ENCODE data around the gene ETV3L.

The ETV3L gene

DNA sequence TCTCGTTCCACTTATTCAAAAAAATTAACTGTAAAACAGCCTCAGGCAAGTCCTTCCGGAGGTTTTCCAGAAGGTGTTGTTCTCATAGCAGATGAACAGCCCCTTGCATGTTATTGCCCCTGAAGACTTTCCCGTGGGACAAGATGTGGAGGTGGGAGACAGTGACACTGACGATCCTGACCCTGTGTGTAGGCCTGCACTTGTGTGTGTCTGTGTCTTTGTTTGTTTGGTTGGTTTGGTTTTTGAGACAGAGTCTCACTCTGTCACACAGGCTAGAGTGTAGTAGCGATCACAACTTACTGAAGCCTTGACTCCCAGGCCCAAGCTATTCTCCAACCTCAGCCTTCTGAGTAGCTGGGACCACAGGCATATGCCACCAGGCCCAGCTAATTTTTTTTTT lies 12.6 kb downstream of the ETV3L start:
- H3K27ac ChIP-seq, result no peak overlapping the region
- H3K4me1 ChIP-seq, result peaks cover 0 to 9% (median 0%) of the 10 kb centered on the region in 4 donors
- no peak overlapping the region for H3K4me3 ChIP-seq
- no peak for DNase-seq
- H3K36me3 ChIP-seq, result no peaks in the 10 kb centered on the region
- peaks cover 0 to 8% of the 10 kb centered on the region in 2 donors for H3K27me3 ChIP-seq
- H3K9me3 ChIP-seq, result no peaks in the 10 kb centered on the region
- TF ChIP-seq, protein P1, sequence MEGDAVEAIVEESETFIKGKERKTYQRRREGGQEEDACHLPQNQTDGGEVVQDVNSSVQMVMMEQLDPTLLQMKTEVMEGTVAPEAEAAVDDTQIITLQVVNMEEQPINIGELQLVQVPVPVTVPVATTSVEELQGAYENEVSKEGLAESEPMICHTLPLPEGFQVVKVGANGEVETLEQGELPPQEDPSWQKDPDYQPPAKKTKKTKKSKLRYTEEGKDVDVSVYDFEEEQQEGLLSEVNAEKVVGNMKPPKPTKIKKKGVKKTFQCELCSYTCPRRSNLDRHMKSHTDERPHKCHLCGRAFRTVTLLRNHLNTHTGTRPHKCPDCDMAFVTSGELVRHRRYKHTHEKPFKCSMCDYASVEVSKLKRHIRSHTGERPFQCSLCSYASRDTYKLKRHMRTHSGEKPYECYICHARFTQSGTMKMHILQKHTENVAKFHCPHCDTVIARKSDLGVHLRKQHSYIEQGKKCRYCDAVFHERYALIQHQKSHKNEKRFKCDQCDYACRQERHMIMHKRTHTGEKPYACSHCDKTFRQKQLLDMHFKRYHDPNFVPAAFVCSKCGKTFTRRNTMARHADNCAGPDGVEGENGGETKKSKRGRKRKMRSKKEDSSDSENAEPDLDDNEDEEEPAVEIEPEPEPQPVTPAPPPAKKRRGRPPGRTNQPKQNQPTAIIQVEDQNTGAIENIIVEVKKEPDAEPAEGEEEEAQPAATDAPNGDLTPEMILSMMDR (IDR thresholded peaks at IDR 0.05), result no peak
- intact Hi-C loops (cut with DNase I; ENCODE audit: low total_unique reads), result no loop called here

DNA sequence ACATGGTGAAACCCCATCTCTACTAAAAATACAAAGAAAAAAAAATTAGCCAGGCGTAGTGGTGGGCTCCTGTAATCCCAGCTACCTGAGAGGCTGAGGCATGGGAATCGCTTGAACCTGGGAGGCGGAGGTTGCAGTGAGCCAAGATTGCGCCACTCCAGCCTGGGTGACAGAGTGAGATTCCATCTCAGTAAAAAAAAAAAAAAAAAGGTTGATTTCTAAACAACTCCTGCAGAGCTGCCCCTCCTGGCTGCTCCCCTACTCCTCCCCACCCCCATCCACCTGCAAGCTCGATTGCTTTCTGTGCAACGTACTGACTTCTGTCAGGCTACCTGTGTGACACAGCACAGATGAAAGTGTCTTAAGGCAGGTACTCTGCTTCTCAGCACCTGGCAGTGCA lies 13.3 kb downstream of the ETV3L start:
- Histone ChIP-seq H3K4me3 (no peak overlapping the region), H3K9me3 (no peaks in the 10 kb centered on the region), H3K27me3 (peaks cover 0 to 6% of the 10 kb centered on the region in 2 donors), H3K36me3 (no peaks in the 10 kb centered on the region), H3K4me1 (peaks cover 0 to 8% (median 0%) of the 10 kb centered on the region in 4 donors), H3K27ac (no peak overlapping the region)
- TF ChIP-seq, protein P1 (IDR thresholded peaks at IDR 0.05), result no peak
- intact Hi-C loops (cut with DNase I; ENCODE audit: low total_unique reads), result no loop called here
- no peak for DNase-seq

DNA sequence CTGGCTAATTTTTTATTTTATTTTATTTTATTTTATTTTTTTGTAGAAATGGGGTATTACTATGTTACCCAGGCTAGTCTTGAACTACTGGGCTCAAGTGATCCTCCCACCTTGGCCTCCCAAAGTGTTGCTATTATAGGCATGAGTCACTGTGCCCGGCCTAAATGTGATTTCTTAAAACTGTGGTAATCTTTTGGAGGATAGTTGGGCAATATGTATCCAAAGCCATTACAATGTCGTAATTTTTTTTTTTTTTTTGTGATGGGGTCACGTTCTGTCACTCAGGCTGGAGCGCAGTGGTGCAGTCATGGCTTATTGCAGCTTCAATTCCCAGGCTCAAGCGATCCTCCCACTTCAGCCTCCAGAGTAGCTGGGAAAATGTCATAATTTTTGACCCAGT lies 14.2 kb downstream of the ETV3L start:
- peaks cover 0 to 4% of the 10 kb centered on the region in 2 donors for H3K27me3 ChIP-seq
- H3K27ac ChIP-seq, result no peak overlapping the region
- H3K9me3 ChIP-seq, result no peaks in the 10 kb centered on the region
- H3K4me3 ChIP-seq, result no peak overlapping the region
- intact Hi-C loops (cut with DNase I; ENCODE audit: low total_unique reads), result no loop called here
- H3K4me1 ChIP-seq, result peaks cover 0 to 7% (median 0%) of the 10 kb centered on the region in 4 donors
- H3K36me3 ChIP-seq, result no peaks in the 10 kb centered on the region
- no peak for DNase-seq
- TF ChIP-seq, protein P1 (IDR thresholded peaks at IDR 0.05), result no peak

DNA sequence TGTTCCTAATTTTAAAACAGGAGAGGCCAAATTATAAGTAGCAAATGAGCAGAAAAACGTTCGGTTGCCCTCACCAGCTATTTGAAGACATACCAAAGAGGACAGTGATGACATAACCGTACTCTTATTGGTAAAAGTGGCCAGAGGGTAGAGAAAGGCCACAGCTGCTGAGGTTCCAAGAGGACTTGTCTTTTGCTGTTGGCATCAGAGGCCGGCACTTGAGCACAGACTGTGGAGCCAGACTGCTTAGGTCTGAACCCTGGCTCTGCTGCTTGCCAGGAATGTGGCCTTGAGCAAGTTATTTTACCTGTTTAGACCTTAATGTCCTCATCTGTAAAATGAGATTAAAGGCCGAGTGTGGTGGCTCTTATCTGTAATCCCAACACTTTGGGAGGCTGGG lies 14.9 kb downstream of the ETV3L start:
- H3K4me3 ChIP-seq, result no peak overlapping the region
- TF ChIP-seq, protein P1 (IDR thresholded peaks at IDR 0.05), result no peak
- intact Hi-C loops (cut with DNase I; ENCODE audit: low total_unique reads), result no loop called here
- no peak for DNase-seq
- H3K4me1 ChIP-seq, result no peaks in the 10 kb centered on the region
- no peak overlapping the region for H3K27ac ChIP-seq
- H3K9me3 ChIP-seq, result no peaks in the 10 kb centered on the region
- H3K36me3 ChIP-seq, result no peaks in the 10 kb centered on the region
- H3K27me3 ChIP-seq, result peaks cover 0 to under 1% of the 10 kb centered on the region in 2 donors

DNA sequence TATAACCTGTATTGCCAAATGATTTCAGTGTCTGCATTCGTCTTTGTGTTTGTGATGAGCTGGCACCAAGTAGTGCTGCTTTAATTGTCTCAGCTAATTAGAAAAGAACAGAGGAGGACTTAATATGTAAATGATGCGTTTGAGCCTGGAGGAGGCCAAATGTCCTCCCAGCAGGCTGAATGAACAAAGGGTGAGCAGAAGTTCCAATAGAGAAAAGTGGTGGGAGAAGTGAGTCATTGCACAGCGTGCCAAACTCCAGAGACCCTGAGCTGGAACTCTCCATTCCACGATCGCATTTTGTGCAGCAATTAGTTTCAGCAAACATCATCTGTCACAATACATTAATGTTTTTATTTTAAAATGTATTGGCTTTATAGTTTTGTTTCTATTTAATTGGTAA lies 17.9 kb downstream of the ETV3L start:
- H3K36me3 ChIP-seq, result no peaks in the 10 kb centered on the region
- H3K4me1 ChIP-seq, result no peaks in the 10 kb centered on the region
- no peaks in the 10 kb centered on the region for H3K27me3 ChIP-seq
- no peaks in the 10 kb centered on the region for H3K9me3 ChIP-seq
- intact Hi-C loops (cut with DNase I; ENCODE audit: low total_unique reads), result no loop called here
- no peak overlapping the region for H3K27ac ChIP-seq
- DNase-seq, result no peak
- H3K4me3 ChIP-seq, result no peak overlapping the region
- TF ChIP-seq, protein P1 (IDR thresholded peaks at IDR 0.05), result no peak

DNA sequence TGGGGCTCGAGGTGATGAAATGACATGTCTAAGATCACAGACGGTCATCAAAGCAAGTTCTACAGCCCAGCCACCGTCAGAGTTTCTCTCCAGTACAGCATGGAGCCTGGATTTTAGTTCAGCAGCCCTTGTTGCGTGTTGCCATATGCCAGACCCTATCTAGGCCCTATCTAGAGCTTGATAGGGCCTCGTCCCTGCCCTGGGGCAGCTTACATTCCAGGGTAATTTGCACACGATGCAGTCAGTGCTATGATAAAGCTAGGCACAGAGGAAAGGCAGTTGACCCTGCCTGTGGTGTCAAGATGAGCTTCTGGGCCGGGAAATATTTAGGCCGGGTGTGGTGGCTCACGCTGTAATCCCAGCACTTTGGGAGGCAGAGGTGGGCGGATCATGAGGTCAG lies 18.9 kb downstream of the ETV3L start:
- H3K27me3 ChIP-seq, result peaks cover 0 to 2% of the 10 kb centered on the region in 2 donors
- intact Hi-C loops (cut with DNase I; ENCODE audit: low total_unique reads), result no loop called here
- TF ChIP-seq, protein P1 (IDR thresholded peaks at IDR 0.05), result no peak
- H3K36me3 ChIP-seq, result no peaks in the 10 kb centered on the region
- no peak for DNase-seq
- no peaks in the 10 kb centered on the region for H3K4me1 ChIP-seq
- H3K4me3 ChIP-seq, result no peak overlapping the region
- no peak overlapping the region for H3K27ac ChIP-seq
- H3K9me3 ChIP-seq, result no peaks in the 10 kb centered on the region
